HL-60 (cell line): ENCODE results near the gene NEK8.

Source experiments
- DNase-seq, 2 experiments: peaks; one replicate each; pipeline ENCODE4 v3.0.0-alpha.2; 2010 to 2020; ENCODE audit warnings: low read depth in 1 of 2, low spot score in 1 of 2
- H3K27ac ChIP-seq: fragments of 250-450 bp; sonication (Bioruptor Pico); replicated peaks from 2 replicates; pipeline ENCODE4 v1.5.1; 2020; ENCODE audit warnings: mild to moderate bottlenecking, moderate library complexity
- H3K27me3 ChIP-seq: fragments of 250-450 bp; sonication (Bioruptor Pico); 2 replicates; pipeline ENCODE4 v1.5.1; 2021; ENCODE audit warnings: mild to moderate bottlenecking, moderate library complexity; ENCODE audit not compliant: insufficient read depth, poor library complexity, severe bottlenecking
- H3K4me3 ChIP-seq: replicated peaks from 2 replicates; pipeline ENCODE4 v1.5.1; 2011; ENCODE audit warnings: mild to moderate bottlenecking, control low read depth, low read length; ENCODE audit not compliant: insufficient read depth
- GABPA ChIP-seq: IDR thresholded peaks from 2 replicates; pipeline ENCODE4 v1.6.1; 2012; ENCODE audit warnings: low read depth
- POLR2AphosphoS5 ChIP-seq: IDR thresholded peaks from 2 replicates; pipeline ENCODE4 v1.6.1; 2012; ENCODE audit warnings: low read depth
- SPI1 ChIP-seq: IDR thresholded peaks from 2 replicates; pipeline ENCODE4 v1.6.1; 2012; ENCODE audit warnings: low read depth, mild to moderate bottlenecking, borderline replicate concordance
- TF ChIP-seq, protein P1 (sequence below): IDR thresholded peaks from one replicate; pipeline ENCODE4 v1.5.1; 2011; ENCODE audit warnings: low read length, control low read depth, inconsistent platforms; ENCODE audit not compliant: insufficient read depth
- TF ChIP-seq, protein P2 (sequence below): IDR thresholded peaks from 2 replicates; pipeline ENCODE4 v1.6.1; 2012; ENCODE audit warnings: low read depth; ENCODE audit not compliant: insufficient replicate concordance

Gene NEK8

DNA sequence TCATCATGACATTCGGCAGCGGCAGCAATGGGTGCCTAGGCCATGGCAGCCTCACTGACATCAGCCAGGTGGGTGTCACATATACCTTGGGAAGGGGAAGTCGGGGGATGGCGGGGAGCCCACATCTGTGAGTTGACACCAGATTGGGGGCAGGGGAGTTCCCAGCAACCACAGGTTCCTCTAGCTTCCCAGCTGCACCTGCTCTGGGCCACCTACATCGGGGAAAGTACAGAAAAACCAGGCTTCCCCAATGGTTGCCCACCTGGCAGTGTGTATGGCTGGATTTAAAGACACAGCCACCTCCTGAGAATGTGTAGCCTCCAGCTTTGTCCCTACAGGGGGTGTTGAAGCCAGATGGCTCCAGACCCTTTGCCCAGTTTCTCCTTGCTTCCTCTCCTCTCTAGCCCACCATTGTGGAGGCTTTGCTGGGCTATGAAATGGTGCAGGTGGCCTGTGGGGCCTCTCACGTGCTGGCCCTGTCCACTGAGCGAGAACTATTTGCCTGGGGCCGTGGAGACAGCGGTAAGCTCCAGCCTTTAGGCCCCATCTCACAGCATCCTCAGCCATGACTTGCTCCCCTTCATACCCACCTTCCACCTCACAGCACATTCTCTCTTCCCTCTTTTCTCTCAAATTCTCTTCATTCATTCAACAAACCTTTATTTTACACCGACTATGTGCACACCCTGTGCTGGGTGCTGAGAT is 10.2 kb downstream of the NEK8 start:
- H3K4me3 ChIP-seq: no peak overlapping the region
- no peak for DNase-seq
- TF ChIP-seq POLR2AphosphoS5: peak; percentile 37; the same call in 1 of the 2 replicates
- TF ChIP-seq, protein P1, sequence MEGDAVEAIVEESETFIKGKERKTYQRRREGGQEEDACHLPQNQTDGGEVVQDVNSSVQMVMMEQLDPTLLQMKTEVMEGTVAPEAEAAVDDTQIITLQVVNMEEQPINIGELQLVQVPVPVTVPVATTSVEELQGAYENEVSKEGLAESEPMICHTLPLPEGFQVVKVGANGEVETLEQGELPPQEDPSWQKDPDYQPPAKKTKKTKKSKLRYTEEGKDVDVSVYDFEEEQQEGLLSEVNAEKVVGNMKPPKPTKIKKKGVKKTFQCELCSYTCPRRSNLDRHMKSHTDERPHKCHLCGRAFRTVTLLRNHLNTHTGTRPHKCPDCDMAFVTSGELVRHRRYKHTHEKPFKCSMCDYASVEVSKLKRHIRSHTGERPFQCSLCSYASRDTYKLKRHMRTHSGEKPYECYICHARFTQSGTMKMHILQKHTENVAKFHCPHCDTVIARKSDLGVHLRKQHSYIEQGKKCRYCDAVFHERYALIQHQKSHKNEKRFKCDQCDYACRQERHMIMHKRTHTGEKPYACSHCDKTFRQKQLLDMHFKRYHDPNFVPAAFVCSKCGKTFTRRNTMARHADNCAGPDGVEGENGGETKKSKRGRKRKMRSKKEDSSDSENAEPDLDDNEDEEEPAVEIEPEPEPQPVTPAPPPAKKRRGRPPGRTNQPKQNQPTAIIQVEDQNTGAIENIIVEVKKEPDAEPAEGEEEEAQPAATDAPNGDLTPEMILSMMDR: no peak
- no peak for TF ChIP-seq GABPA
- no peak; the same call in 1 of the 2 replicates for TF ChIP-seq SPI1
- TF ChIP-seq, protein P2, sequence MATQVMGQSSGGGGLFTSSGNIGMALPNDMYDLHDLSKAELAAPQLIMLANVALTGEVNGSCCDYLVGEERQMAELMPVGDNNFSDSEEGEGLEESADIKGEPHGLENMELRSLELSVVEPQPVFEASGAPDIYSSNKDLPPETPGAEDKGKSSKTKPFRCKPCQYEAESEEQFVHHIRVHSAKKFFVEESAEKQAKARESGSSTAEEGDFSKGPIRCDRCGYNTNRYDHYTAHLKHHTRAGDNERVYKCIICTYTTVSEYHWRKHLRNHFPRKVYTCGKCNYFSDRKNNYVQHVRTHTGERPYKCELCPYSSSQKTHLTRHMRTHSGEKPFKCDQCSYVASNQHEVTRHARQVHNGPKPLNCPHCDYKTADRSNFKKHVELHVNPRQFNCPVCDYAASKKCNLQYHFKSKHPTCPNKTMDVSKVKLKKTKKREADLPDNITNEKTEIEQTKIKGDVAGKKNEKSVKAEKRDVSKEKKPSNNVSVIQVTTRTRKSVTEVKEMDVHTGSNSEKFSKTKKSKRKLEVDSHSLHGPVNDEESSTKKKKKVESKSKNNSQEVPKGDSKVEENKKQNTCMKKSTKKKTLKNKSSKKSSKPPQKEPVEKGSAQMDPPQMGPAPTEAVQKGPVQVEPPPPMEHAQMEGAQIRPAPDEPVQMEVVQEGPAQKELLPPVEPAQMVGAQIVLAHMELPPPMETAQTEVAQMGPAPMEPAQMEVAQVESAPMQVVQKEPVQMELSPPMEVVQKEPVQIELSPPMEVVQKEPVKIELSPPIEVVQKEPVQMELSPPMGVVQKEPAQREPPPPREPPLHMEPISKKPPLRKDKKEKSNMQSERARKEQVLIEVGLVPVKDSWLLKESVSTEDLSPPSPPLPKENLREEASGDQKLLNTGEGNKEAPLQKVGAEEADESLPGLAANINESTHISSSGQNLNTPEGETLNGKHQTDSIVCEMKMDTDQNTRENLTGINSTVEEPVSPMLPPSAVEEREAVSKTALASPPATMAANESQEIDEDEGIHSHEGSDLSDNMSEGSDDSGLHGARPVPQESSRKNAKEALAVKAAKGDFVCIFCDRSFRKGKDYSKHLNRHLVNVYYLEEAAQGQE: no peak
- H3K27ac ChIP-seq: no peak overlapping the region
- no peaks in the 10 kb centered on the region for H3K27me3 ChIP-seq

DNA sequence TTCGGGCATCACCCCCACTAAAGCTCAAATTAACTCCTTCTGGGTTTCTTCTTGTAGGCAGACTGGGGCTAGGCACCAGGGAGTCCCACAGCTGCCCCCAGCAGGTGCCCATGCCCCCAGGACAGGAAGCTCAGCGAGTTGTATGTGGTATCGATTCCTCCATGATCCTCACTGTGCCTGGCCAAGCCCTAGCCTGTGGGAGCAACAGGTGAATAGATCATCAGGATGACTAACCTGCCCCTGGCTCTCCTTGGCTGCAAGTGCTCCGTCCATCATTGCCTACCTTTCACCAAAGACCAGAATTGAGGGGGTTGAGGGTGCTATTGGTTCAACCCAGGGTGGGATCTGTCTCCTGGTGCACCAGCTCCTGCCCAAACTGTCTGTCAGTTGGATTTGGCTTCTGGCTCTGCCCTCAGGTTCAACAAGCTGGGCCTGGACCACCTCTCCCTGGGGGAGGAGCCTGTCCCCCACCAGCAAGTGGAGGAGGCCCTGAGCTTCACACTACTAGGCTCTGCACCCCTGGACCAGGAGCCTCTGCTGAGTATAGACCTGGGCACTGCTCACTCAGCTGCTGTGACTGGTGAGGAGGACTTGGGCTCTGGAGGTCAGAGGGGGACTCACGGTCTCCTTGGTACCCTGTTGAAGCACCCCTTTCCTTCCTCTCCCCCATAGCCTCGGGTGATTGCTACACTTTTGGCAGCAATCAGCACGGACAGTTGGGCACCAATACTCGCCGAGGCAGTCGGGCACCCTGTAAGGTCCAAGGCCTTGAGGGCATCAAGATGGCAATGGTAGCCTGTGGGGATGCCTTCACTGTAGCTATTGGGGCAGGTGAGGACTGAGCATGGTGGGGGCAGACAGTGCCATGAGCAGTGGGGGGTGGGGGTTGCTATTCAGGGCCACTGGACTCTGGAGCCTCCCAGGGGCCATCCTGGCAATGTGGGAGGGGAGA is 12.1 kb downstream of the NEK8 start:
- TF ChIP-seq POLR2AphosphoS5: no peak
- no peak for TF ChIP-seq SPI1
- TF ChIP-seq, protein P2: no peak
- no peak for TF ChIP-seq GABPA
- TF ChIP-seq, protein P1: no peak
- Histone ChIP-seq H3K27ac (peak overlapping the region; percentile 26), H3K27me3 (no peaks in the 10 kb centered on the region), H3K4me3 (no peak overlapping the region)
- DNase-seq: no peak

DNA sequence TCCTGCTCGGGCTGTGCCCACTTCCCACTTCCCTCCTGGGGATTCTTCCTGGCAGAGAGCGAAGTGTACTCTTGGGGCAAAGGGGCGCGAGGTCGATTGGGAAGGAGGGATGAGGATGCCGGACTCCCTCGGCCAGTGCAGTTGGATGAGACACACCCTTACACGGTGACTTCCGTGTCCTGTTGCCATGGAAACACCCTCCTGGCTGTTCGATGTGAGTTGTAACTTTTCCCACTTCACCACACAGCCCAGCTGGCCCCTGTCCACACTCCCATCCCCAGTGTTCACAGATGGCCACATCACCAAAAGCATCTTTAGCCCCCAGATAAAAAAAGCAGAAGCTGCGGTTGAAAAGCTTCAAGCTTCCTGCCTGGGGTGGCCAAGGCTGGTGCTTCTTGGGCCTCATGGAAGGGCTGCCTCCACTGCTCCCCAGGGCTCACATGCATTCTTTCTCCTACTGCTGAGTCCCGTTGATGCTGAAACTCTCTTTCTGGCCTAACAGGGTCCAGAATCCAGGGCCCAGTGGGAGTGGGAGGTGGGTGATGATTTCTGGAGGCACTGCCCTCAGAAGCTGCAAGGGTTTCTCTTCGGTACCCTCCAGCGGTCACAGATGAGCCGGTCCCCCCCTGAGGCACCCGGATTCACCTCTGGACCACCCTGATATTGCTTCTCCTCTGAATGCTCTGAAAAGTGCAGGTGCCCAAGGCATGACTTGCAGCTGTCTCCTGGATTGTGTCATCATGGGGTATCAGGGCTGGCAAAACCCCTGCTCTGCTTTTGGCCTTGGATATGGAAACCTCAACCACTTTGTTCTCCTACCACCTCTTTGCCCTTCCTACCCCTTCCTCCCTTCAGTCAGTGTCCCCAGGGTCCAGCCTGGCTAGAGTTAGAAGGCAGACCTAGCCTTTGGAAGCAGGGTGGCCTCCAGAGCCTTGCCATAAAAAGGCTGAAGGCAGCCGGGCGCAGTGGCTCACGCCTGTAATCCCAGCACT is 13.1 kb downstream of the NEK8 start:
- DNase-seq: peak; percentile 91 to 93
- no peaks in the 10 kb centered on the region for H3K27me3 ChIP-seq
- H3K27ac ChIP-seq: peak overlapping the region; percentile 57
- no peak overlapping the region for H3K4me3 ChIP-seq
- TF ChIP-seq, protein P1: no peak
- TF ChIP-seq SPI1 (peak; percentile 85), POLR2AphosphoS5 (peak; percentile 96)
